Neuronal stem cell (in vitro differentiated cells): ENCODE data around the gene RNF212.

Experiments
- DNase-seq: peaks from one replicate; pipeline ENCODE4 v3.0.0-alpha.2; 2013; ENCODE audit warnings: low spot score
- H2AFZ ChIP-seq: one replicate; pipeline ENCODE4 v1.6.1; 2013; ENCODE audit warnings: mild to moderate bottlenecking, low read length, inconsistent platforms
- H2AK5ac ChIP-seq: 2 replicates; pipeline ENCODE4 v1.6.1; 2013; ENCODE audit warnings: low read depth, mild to moderate bottlenecking, inconsistent platforms, low read length, moderate library complexity, mixed read lengths
- H2BK120ac ChIP-seq: 2 replicates; pipeline ENCODE4 v1.6.1; 2013; ENCODE audit warnings: low read depth, mild to moderate bottlenecking, inconsistent platforms, low read length, moderate library complexity, mixed read lengths
- H2BK12ac ChIP-seq: one replicate; pipeline ENCODE4 v1.6.1; 2013; ENCODE audit warnings: low read length, inconsistent platforms
- H2BK15ac ChIP-seq: 2 replicates; pipeline ENCODE4 v1.6.1; 2013; ENCODE audit warnings: mild to moderate bottlenecking, low read length, inconsistent platforms, mixed read lengths
- H2BK5ac ChIP-seq: one replicate; pipeline ENCODE4 v1.6.1; 2013; ENCODE audit warnings: inconsistent platforms, mild to moderate bottlenecking, low read length, moderate library complexity
- H3K14ac ChIP-seq: one replicate; pipeline ENCODE4 v1.6.1; 2013; ENCODE audit warnings: low read length, inconsistent platforms
- H3K18ac ChIP-seq: 2 replicates; pipeline ENCODE4 v1.6.1; 2013; ENCODE audit warnings: low read length, inconsistent platforms
- H3K23ac ChIP-seq: 2 replicates; pipeline ENCODE4 v1.6.1; 2013; ENCODE audit warnings: low read depth, mild to moderate bottlenecking, mixed read lengths, low read length, inconsistent platforms; ENCODE audit not compliant: poor library complexity
- H3K27ac ChIP-seq: replicated peaks from 3 replicates; pipeline ENCODE4 v1.5.1; 2013; ENCODE audit warnings: low read length, inconsistent platforms
- H3K27me3 ChIP-seq, 3 experiments: 2 replicates each; pipeline ENCODE4 v1.6.1; 2013; ENCODE audit warnings: low read length in 3 of 3, mild to moderate bottlenecking in 2 of 3, inconsistent platforms in 1 of 3, low read depth in 1 of 3, mixed read lengths in 1 of 3, moderate library complexity in 1 of 3; ENCODE audit not compliant: control insufficient read depth in 3 of 3, insufficient read depth in 3 of 3
- H3K36me3 ChIP-seq, 2 donors: replicated peaks in 1 of 2; 2 replicates each; pipeline ENCODE4 v1.6.1; 2013; ENCODE audit warnings: low read length in 2 of 2; ENCODE audit not compliant: control insufficient read depth in 2 of 2, insufficient read depth in 2 of 2
- H3K4ac ChIP-seq: 2 replicates; pipeline ENCODE4 v1.6.1; 2013; ENCODE audit warnings: inconsistent platforms, mild to moderate bottlenecking, low read length, moderate library complexity
- H3K4me1 ChIP-seq, 2 donors: 1 replicate in 1 of 2; 2 replicates in 1 of 2; pipeline ENCODE4 v1.6.1; 2013; ENCODE audit warnings: low read length in 2 of 2, low read depth in 1 of 2; ENCODE audit not compliant: control insufficient read depth in 2 of 2, insufficient read depth in 1 of 2
- H3K4me2 ChIP-seq: one replicate; pipeline ENCODE4 v1.6.1; 2013; ENCODE audit warnings: mild to moderate bottlenecking, low read length, inconsistent platforms; ENCODE audit not compliant: insufficient read depth, poor library complexity, severe bottlenecking
- H3K4me3 ChIP-seq, 2 donors: 2 replicates each; pipeline ENCODE4 v1.5.1; 2013; ENCODE audit warnings: low read length in 2 of 2, mild to moderate bottlenecking in 2 of 2, inconsistent platforms in 1 of 2, moderate library complexity in 1 of 2
- H3K79me1 ChIP-seq: one replicate; pipeline ENCODE4 v1.6.1; 2013; ENCODE audit warnings: low read depth, mild to moderate bottlenecking, inconsistent platforms, low read length, moderate library complexity
- H3K9ac ChIP-seq: one replicate; pipeline ENCODE4 v1.6.1; 2013; ENCODE audit warnings: mild to moderate bottlenecking, low read depth, low read length, inconsistent platforms; ENCODE audit not compliant: poor library complexity
- H3K9me3 ChIP-seq, 2 donors: replicated peaks in 1 of 2; 2 replicates each; pipeline versions ENCODE3 to v1.6.1; 2013; ENCODE audit warnings: low read length in 2 of 2, mild to moderate bottlenecking in 2 of 2, inconsistent platforms in 1 of 2, low read depth in 1 of 2, mixed read lengths in 1 of 2, moderate library complexity in 1 of 2; ENCODE audit not compliant: control insufficient read depth in 2 of 2, insufficient read depth in 1 of 2
- H4K8ac ChIP-seq: one replicate; pipeline ENCODE4 v1.6.1; 2013; ENCODE audit warnings: low read depth, mild to moderate bottlenecking, inconsistent platforms, low read length, moderate library complexity
- H4K91ac ChIP-seq: one replicate; pipeline ENCODE4 v1.6.1; 2013; ENCODE audit warnings: low read length, low read depth, mild to moderate bottlenecking, inconsistent platforms; ENCODE audit not compliant: poor library complexity
- WGBS, 2 donors: extraction: QIAGEN DNeasy Blood & Tissue Kit; methylation state at CpG; one replicate each; pipeline ENCODE4 v1.1.7; 2013; ENCODE audit warnings: missing lambda C conversion rate in 2 of 2, mixed read lengths in 1 of 2; ENCODE audit not compliant: insufficient read length in 2 of 2, insufficient replicate concordance in 1 of 2; ENCODE audit errors: extremely low coverage in 2 of 2; 5-methylcytosine and 5-hydroxymethylcytosine counted together

The RNF212 gene

DNA sequence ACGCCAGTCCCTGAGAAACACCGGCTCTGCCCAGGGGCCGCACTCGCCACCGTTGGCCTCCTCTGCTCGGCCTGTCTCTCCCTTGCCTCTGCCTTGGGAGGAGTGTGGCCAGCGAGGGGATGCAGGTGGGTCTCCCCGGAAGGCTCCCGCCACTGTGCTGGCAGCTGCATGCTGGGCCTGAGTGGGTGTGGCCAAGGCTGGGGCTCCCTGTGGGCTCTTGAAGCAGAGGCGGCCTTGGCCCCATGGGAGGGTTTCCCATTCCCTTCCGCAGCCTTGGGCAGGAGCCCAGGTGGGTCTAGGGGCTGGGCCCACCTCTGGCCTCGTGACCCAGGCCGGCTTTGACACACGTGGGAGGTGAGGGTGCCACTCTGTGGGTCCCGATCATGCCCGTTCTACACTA lies 82.8 kb downstream of the RNF212 start:
- Histone ChIP-seq H3K9me3 (peaks cover 0 to 6% of the 10 kb centered on the region in 2 donors), H2BK12ac (no peak overlapping the region), H4K8ac (no peak overlapping the region), H2BK120ac (no peak overlapping the region), H3K27ac (no peak overlapping the region), H3K36me3 (peaks cover 6 to 12% of the 10 kb centered on the region in 2 donors), H3K4me3 (no peak overlapping the region), H2BK5ac (peak overlapping the region; percentile 94), H3K27me3 (peaks cover 0 to 7% (median 0%) of the 10 kb centered on the region in 3 experiments), H3K4me1 (peaks cover 12 to 38% of the 10 kb centered on the region in 2 donors), H3K14ac (peak overlapping the region; percentile 4), H3K9ac (peak overlapping the region; percentile 32), H4K91ac (no peak overlapping the region), H3K4me2 (no peak overlapping the region), H3K23ac (peak overlapping the region; percentile 30), H3K4ac (no peak overlapping the region), H2AFZ (no peak overlapping the region), H2BK15ac (peak overlapping the region; percentile 96), H2AK5ac (peak overlapping the region; percentile 100), H3K18ac (peak overlapping the region; percentile 29), H3K79me1 (no peaks in the 10 kb centered on the region)
- WGBS, 2 donors: no CpG with 5 or more reads among the region's 16 CpGs
- no peak for DNase-seq

DNA sequence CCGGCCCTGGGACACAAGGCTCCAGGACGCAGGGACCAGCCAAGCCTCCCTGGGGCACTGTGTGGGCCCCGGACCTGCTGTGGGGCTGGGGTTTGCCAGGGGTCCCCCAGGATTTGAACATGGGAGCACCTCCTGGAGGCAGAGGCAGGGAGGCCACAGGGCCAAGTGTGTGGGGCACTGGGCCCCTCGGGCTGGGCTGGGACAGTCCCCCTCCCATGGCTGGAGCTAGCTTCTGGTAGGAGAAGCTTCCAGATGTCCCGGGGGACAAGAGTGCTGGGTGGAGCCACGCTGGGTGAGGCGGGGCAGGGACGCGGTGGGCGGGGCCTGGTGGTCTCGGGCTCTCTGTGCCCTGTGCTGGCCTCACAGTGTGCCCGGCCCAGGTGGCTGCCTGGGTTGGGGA lies 83.3 kb downstream of the RNF212 start:
- H3K9me3 ChIP-seq: peaks cover 0 to 11% of the 10 kb centered on the region in 2 donors
- peak overlapping the region; percentile 17 for H3K4ac ChIP-seq
- H2BK15ac ChIP-seq: peak overlapping the region; percentile 95
- H2AFZ ChIP-seq: no peak overlapping the region
- H3K23ac ChIP-seq: no peak overlapping the region
- peak overlapping the region; percentile 32 for H4K91ac ChIP-seq
- H4K8ac ChIP-seq: no peak overlapping the region
- WGBS, 2 donors: no CpG with 5 or more reads among the region's 12 CpGs
- H2BK5ac ChIP-seq: peak overlapping the region; percentile 94
- H3K14ac ChIP-seq: no peak overlapping the region
- no peak overlapping the region for H3K9ac ChIP-seq
- H3K4me1 ChIP-seq: peaks cover 12 to 39% of the 10 kb centered on the region in 2 donors
- H3K4me3 ChIP-seq: no peak overlapping the region
- peaks cover 12 to 18% of the 10 kb centered on the region in 2 donors for H3K36me3 ChIP-seq
- no peak for DNase-seq
- no peak overlapping the region for H3K4me2 ChIP-seq
- peak overlapping the region; percentile 100 for H2AK5ac ChIP-seq
- H3K18ac ChIP-seq: peak overlapping the region; percentile 87
- no peak overlapping the region for H3K27ac ChIP-seq
- no peaks in the 10 kb centered on the region for H3K79me1 ChIP-seq
- H3K27me3 ChIP-seq: peaks cover 0 to 7% (median 0%) of the 10 kb centered on the region in 3 experiments
- no peak overlapping the region for H2BK120ac ChIP-seq
- peak overlapping the region; percentile 63 for H2BK12ac ChIP-seq

DNA sequence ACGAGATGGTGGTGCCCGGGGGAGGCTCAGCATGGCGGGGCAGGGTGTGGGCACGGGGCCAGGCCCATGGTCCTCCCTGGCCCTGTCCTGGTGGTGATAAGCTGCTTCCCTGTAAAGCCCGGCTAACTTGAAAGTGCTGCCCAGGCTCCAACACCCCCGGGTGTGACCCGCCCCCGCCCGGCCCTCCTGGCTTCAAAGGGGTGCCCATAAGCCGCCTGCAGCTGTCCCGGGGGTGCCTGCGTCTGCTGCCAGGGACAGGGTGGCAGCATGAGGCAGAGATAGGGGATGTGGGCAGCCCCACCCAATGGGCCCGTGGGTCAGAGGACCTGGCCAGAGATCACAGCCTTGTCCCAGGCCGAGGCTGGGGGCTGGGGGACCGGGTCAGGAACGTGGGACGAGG lies 83.8 kb downstream of the RNF212 start:
- Histone ChIP-seq H2BK5ac (peak overlapping the region; percentile 94), H2AFZ (no peak overlapping the region), H2BK12ac (peak overlapping the region; percentile 84), H3K14ac (no peak overlapping the region), H2BK15ac (peak overlapping the region; percentile 95), H3K27ac (no peak overlapping the region), H3K4ac (peak overlapping the region; percentile 17), H3K36me3 (peaks cover 15 to 22% of the 10 kb centered on the region in 2 donors), H3K4me1 (peaks cover 12 to 39% of the 10 kb centered on the region in 2 donors), H4K91ac (peak overlapping the region; percentile 32), H3K9ac (no peak overlapping the region), H3K4me3 (no peak overlapping the region), H3K4me2 (no peak overlapping the region), H3K27me3 (peaks cover 0 to 7% (median 0%) of the 10 kb centered on the region in 3 experiments), H2AK5ac (peak overlapping the region; percentile 100), H2BK120ac (no peak overlapping the region), H4K8ac (no peak overlapping the region), H3K79me1 (peaks cover under 1% of the 10 kb centered on the region), H3K23ac (peak overlapping the region; percentile 89), H3K18ac (peak overlapping the region; percentile 87), H3K9me3 (peaks cover 0 to 11% of the 10 kb centered on the region in 2 donors)
- WGBS, 2 donors: no CpG with 5 or more reads among the region's 17 CpGs
- DNase-seq: no peak

DNA sequence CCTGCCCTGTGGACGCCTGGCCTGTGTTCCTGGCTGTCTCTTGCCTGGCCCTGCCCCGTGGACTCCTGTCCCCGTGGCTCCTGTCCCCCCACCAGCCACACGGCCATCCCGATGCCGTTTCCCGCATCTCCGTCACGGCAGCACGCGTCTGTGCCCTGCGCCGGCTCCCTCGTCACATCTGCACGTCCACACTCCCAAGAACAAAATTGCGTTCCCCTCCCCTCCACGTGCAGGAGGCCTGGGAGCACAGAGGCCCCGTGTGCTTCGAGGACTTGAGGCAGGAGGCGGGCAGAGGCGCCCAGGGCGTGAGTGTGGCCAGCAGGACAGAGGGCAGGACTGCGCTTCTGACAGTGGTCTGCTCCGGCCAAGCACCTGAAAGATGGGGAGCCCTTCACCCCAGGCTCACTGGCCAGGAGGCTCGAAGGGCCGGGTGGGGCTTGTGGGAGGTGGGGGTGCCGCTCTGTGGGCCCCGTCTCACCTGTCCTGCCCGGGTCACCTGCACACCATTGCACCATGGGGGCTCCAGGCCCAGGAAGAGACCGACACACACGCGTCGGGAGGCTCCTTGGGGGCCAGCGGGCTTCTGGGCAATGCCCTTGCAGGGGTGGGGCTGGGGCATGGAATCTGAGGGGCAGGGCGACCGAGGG lies 84.7 kb downstream of the RNF212 start:
- Histone ChIP-seq H2AFZ (no peak overlapping the region), H3K27me3 (peaks cover 0 to 7% (median 0%) of the 10 kb centered on the region in 3 experiments), H2BK12ac (peak overlapping the region; percentile 99), H4K8ac (peak overlapping the region; percentile 43), H3K23ac (peak overlapping the region; percentile 89), H3K4me1 (peaks cover 12 to 35% of the 10 kb centered on the region in 2 donors), H2BK15ac (peak overlapping the region; percentile 58), H3K4me2 (no peak overlapping the region), H2BK120ac (no peak overlapping the region), H3K4ac (peak overlapping the region; percentile 89), H3K27ac (peak overlapping the region; percentile 9), H3K9me3 (peaks cover 0 to 11% of the 10 kb centered on the region in 2 donors), H3K79me1 (peaks cover 5% of the 10 kb centered on the region), H3K4me3 (peak overlapping the region in 1 of 2 donors; percentile 34), H3K36me3 (peaks cover 20 to 27% of the 10 kb centered on the region in 2 donors), H2AK5ac (peak overlapping the region; percentile 100), H4K91ac (no peak overlapping the region), H3K14ac (peak overlapping the region; percentile 98), H3K9ac (peak overlapping the region; percentile 77), H3K18ac (peak overlapping the region; percentile 5), H2BK5ac (peak overlapping the region; percentile 90)
- no CpG with 5 or more reads among the region's 36 CpGs for WGBS, 2 donors
- no peak for DNase-seq
